ENCODE results near the gene MAP3K15.
A peak's percentile ranks its signal among the peaks of the same experiment; 100 is the strongest.

DNA sequence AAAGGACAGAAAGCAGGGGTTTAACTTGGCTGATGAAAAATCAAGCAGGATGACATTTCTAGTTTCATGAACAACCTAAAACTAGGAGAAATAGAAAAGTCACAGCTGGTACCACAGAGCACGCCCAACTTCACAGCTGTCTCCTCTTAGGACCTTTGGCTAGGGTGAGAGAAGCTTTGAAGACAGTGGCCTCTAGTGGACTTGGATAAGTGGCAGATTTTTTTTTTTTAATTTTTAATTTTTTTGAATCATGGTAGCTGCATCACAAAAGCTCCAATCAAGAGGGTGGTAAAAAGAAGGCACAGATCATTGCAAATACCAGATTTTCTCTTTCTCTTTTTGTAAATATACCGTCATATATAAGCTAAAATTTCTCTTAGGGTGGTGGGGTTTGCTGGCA lies 20.2 kb upstream of the MAP3K15 start:
- TF ChIP-seq, protein P1, sequence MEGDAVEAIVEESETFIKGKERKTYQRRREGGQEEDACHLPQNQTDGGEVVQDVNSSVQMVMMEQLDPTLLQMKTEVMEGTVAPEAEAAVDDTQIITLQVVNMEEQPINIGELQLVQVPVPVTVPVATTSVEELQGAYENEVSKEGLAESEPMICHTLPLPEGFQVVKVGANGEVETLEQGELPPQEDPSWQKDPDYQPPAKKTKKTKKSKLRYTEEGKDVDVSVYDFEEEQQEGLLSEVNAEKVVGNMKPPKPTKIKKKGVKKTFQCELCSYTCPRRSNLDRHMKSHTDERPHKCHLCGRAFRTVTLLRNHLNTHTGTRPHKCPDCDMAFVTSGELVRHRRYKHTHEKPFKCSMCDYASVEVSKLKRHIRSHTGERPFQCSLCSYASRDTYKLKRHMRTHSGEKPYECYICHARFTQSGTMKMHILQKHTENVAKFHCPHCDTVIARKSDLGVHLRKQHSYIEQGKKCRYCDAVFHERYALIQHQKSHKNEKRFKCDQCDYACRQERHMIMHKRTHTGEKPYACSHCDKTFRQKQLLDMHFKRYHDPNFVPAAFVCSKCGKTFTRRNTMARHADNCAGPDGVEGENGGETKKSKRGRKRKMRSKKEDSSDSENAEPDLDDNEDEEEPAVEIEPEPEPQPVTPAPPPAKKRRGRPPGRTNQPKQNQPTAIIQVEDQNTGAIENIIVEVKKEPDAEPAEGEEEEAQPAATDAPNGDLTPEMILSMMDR (IDR thresholded peaks at IDR 0.05), result peak; percentile 11 to 36 (median 32)
- no peak for TF ChIP-seq POLR2A (IDR thresholded peaks at IDR 0.05)
